Astrocyte (in vitro differentiated cells and primary cell): ENCODE results near the gene TMEM156. TPM values are rescaled to one million over a fixed set of nuclear protein-coding genes. Genes with fewer than 3 reads are reported as not detected.

ENCODE experiments used
- DNase-seq: peaks from one replicate; pipeline ENCODE4 v3.0.0-alpha.2; 2010; ENCODE audit warnings: low read depth
- FAIRE-seq: peaks from 2 replicates; lab custom pipeline; 2011; peaks lifted over from hg19 to GRCh38; lab: Jason Lieb, UNC
- H2AFZ ChIP-seq: 2 replicates; pipeline ENCODE4 v1.6.0; 2012; ENCODE audit warnings: low read depth, low read length, inconsistent platforms
- H3K27ac ChIP-seq: 2 replicates; pipeline ENCODE4 v1.5.1; 2011; ENCODE audit warnings: low read depth, low read length, inconsistent platforms
- H3K27me3 ChIP-seq: 2 replicates; pipeline ENCODE4 v1.6.0; 2011; ENCODE audit warnings: low read length, inconsistent platforms; ENCODE audit not compliant: insufficient read depth
- H3K36me3 ChIP-seq: 2 replicates; pipeline ENCODE4 v1.5.1; 2011; ENCODE audit warnings: low read length, inconsistent platforms; ENCODE audit not compliant: insufficient read depth
- H3K4me1 ChIP-seq: 2 replicates; pipeline ENCODE4 v1.5.1; 2011; ENCODE audit warnings: low read length, inconsistent platforms; ENCODE audit not compliant: insufficient read depth
- H3K4me2 ChIP-seq: 2 replicates; pipeline ENCODE4 v1.6.0; 2012; ENCODE audit warnings: low read length, inconsistent platforms
- H3K4me3 ChIP-seq: 2 replicates; pipeline ENCODE4 v1.5.1; 2011; ENCODE audit warnings: low read depth, mild to moderate bottlenecking, low read length, inconsistent platforms; ENCODE audit not compliant: insufficient read depth
- H3K79me2 ChIP-seq: 2 replicates; pipeline ENCODE4 v1.6.0; 2012; ENCODE audit warnings: mild to moderate bottlenecking, low read length, inconsistent platforms; ENCODE audit not compliant: insufficient read depth
- H3K9ac ChIP-seq: 2 replicates; pipeline ENCODE4 v1.6.0; 2012; ENCODE audit warnings: mild to moderate bottlenecking, low read length, inconsistent platforms
- H3K9me3 ChIP-seq: 2 replicates; pipeline ENCODE4 v1.5.1; 2012; ENCODE audit warnings: low read depth, mild to moderate bottlenecking, low read length, inconsistent platforms; ENCODE audit not compliant: insufficient read depth
- H4K20me1 ChIP-seq: 2 replicates; pipeline ENCODE4 v1.6.0; 2012; ENCODE audit warnings: low read length, inconsistent platforms; ENCODE audit not compliant: insufficient read depth
- H3K27ac Mint-ChIP-seq: one replicate; pipeline ENCODE4 v1.8.0; 2021; ENCODE audit warnings: mild to moderate bottlenecking, mixed read lengths; ENCODE audit not compliant: unreplicated experiment
- H3K27me3 Mint-ChIP-seq: one replicate; pipeline ENCODE4 v1.8.0; 2021; ENCODE audit warnings: low read depth, mixed read lengths; ENCODE audit not compliant: unreplicated experiment
- H3K36me3 Mint-ChIP-seq: one replicate; pipeline ENCODE4 v1.8.0; 2021; ENCODE audit warnings: low read depth, mixed read lengths; ENCODE audit not compliant: unreplicated experiment
- H3K4me1 Mint-ChIP-seq: one replicate; pipeline ENCODE4 v1.8.0; 2021; ENCODE audit warnings: low read depth, mixed read lengths; ENCODE audit not compliant: unreplicated experiment
- H3K4me3 Mint-ChIP-seq: one replicate; pipeline ENCODE4 v1.8.0; 2021; ENCODE audit warnings: mild to moderate bottlenecking, moderate library complexity, mixed read lengths; ENCODE audit not compliant: unreplicated experiment
- H3K9me3 Mint-ChIP-seq: one replicate; pipeline ENCODE4 v1.8.0; 2021; ENCODE audit warnings: mild to moderate bottlenecking, mixed read lengths; ENCODE audit not compliant: unreplicated experiment
- CTCF ChIP-seq: IDR thresholded peaks from 2 replicates; pipeline ENCODE4 v1.5.1; 2011; ENCODE audit warnings: low read depth, mild to moderate bottlenecking, inconsistent platforms, low read length, moderate library complexity; ENCODE audit not compliant: insufficient read depth
- EZH2 ChIP-seq: IDR thresholded peaks from 2 replicates; pipeline ENCODE4 v1.6.1; 2012; ENCODE audit warnings: mild to moderate bottlenecking, low read length, inconsistent platforms; ENCODE audit not compliant: insufficient read depth
- total RNA-seq: library from RNA; stranded (reverse); gene quantifications from 2 replicates; pipeline ENCODE4 v1.2.1, GENCODE V29; 2021

Gene TMEM156
- total RNA-seq, 1 donor from 2014 or later, result 0.59 TPM

- DNase-seq, result no peak
- H4K20me1 ChIP-seq, result peaks cover 70% of the 10 kb centered on the region
- Mint-ChIP-seq H3K36me3 (peaks cover 4% of the 10 kb centered on the region), H3K27ac (no peak overlapping the region), H3K4me1 (peaks cover 25% of the 10 kb centered on the region), H3K9me3 (no peaks in the 10 kb centered on the region), H3K27me3 (no peaks in the 10 kb centered on the region), H3K4me3 (no peak overlapping the region)
- FAIRE-seq, result no peak
- H3K4me1 ChIP-seq, result no peaks in the 10 kb centered on the region
- H3K79me2 ChIP-seq, result peaks cover 94% of the 10 kb centered on the region
- H3K9me3 ChIP-seq, result no peaks in the 10 kb centered on the region
- H3K4me2 ChIP-seq, result no peak overlapping the region
- no peaks in the 10 kb centered on the region for H3K36me3 ChIP-seq
- H3K27me3 ChIP-seq, result no peaks in the 10 kb centered on the region
- no peak overlapping the region for H3K4me3 ChIP-seq
- no peak overlapping the region for H2AFZ ChIP-seq
- H3K9ac ChIP-seq, result no peak overlapping the region
- H3K27ac ChIP-seq, result no peak overlapping the region
- TF ChIP-seq EZH2 (no peak), CTCF (no peak)
Observed at GRCh38 chr4:39050590-39050989, 18.4 kb upstream of the TMEM156 start.

GRCh38 chr4:39048311-39048710 lies 16.1 kb upstream of the TMEM156 start:
- Mint-ChIP-seq H3K27ac (no peak overlapping the region), H3K4me3 (peak overlapping the region; percentile 58), H3K27me3 (no peaks in the 10 kb centered on the region), H3K9me3 (no peaks in the 10 kb centered on the region), H3K36me3 (peaks cover 4% of the 10 kb centered on the region), H3K4me1 (peaks cover 29% of the 10 kb centered on the region)
- no peaks in the 10 kb centered on the region for H3K27me3 ChIP-seq
- no peak for TF ChIP-seq CTCF
- no peak for TF ChIP-seq EZH2
- no peak overlapping the region for H2AFZ ChIP-seq
- H3K4me3 ChIP-seq, result no peak overlapping the region
- H3K4me1 ChIP-seq, result peaks cover 10% of the 10 kb centered on the region
- DNase-seq (no peak), FAIRE-seq (no peak)
- H3K9me3 ChIP-seq, result no peaks in the 10 kb centered on the region
- H3K79me2 ChIP-seq, result peaks cover 76% of the 10 kb centered on the region
- H3K27ac ChIP-seq, result no peak overlapping the region
- peak overlapping the region; percentile 86 for H3K4me2 ChIP-seq
- H3K36me3 ChIP-seq, result no peaks in the 10 kb centered on the region
- no peak overlapping the region for H3K9ac ChIP-seq
- peaks cover 51% of the 10 kb centered on the region for H4K20me1 ChIP-seq

GRCh38 chr4:39047681-39048080 lies 15.5 kb upstream of the TMEM156 start:
- H3K27ac Mint-ChIP-seq, result no peak overlapping the region
- Histone ChIP-seq H3K79me2 (peaks cover 70% of the 10 kb centered on the region), H2AFZ (no peak overlapping the region), H3K4me2 (peak overlapping the region; percentile 86), H3K4me1 (peaks cover 12% of the 10 kb centered on the region), H3K27ac (no peak overlapping the region), H3K9me3 (no peaks in the 10 kb centered on the region), H3K4me3 (no peak overlapping the region), H3K27me3 (no peaks in the 10 kb centered on the region), H4K20me1 (peaks cover 45% of the 10 kb centered on the region), H3K9ac (no peak overlapping the region), H3K36me3 (no peaks in the 10 kb centered on the region)
- H3K4me1 Mint-ChIP-seq, result peaks cover 33% of the 10 kb centered on the region
- H3K27me3 Mint-ChIP-seq, result no peaks in the 10 kb centered on the region
- H3K4me3 Mint-ChIP-seq, result peak overlapping the region; percentile 97
- no peak for DNase-seq
- peaks cover 4% of the 10 kb centered on the region for H3K36me3 Mint-ChIP-seq
- no peak for TF ChIP-seq CTCF
- no peak for TF ChIP-seq EZH2
- no peaks in the 10 kb centered on the region for H3K9me3 Mint-ChIP-seq
- no peak for FAIRE-seq
